Endothelial cell of umbilical vein (primary cell): ENCODE results near the gene PLEKHG2. TPM values are rescaled to one million over a fixed set of nuclear protein-coding genes. Genes with fewer than 3 reads are reported as not detected.

Source experiments
- BruUV-seq: library from RNA; stranded (reverse); fragments of 400-500 nt; replicated peaks from 2 replicates; lab custom pipeline; 2021; lab: Mats Ljungman, UMichigan
- CTCF ChIA-PET: fragments of 300-600, 350-600 bp; sonication (Branson Sonifier 250); formaldehyde crosslinking; loops from one replicate; lab custom pipeline; 2021; ENCODE audit warnings: antibody characterized with exemption, inconsistent platforms; lab: Charles Lee
- POLR2A ChIA-PET: fragments of 300-600, 350-600 bp; sonication (Branson Sonifier 250); formaldehyde crosslinking; loops from one replicate; lab custom pipeline; 2021; ENCODE audit warnings: antibody characterized with exemption, inconsistent platforms; lab: Charles Lee
- DNase-seq: peaks from one replicate; pipeline ENCODE4 v3.0.0-alpha.2; 2011; ENCODE audit warnings: low read depth, low spot score
- FAIRE-seq: peaks from 2 replicates; lab custom pipeline; 2011; peaks lifted over from hg19 to GRCh38; lab: Jason Lieb, UNC
- H2AFZ ChIP-seq: 2 replicates; pipeline ENCODE4 v1.6.0; 2012; ENCODE audit warnings: low read depth, low read length, control low read depth, inconsistent platforms
- H3K27ac ChIP-seq: 2 replicates; pipeline ENCODE4 v1.5.1; 2011; ENCODE audit warnings: low read depth, mild to moderate bottlenecking, control low read depth, low read length, moderate library complexity; ENCODE audit not compliant: insufficient read depth
- H3K27me3 ChIP-seq, 2 experiments: 2 replicates each; pipeline versions ENCODE4 v1.6.0 to v1.6.1; 2011; ENCODE audit warnings: low read length in 2 of 2, mixed read lengths in 1 of 2; ENCODE audit not compliant: control insufficient read depth in 2 of 2, insufficient read depth in 2 of 2
- H3K36me3 ChIP-seq, 2 experiments: 2 replicates in 1 of 2; 3 replicates in 1 of 2; pipeline ENCODE4 v1.5.1; 2011; ENCODE audit warnings: low read length in 2 of 2, mild to moderate bottlenecking in 1 of 2, moderate library complexity in 1 of 2; ENCODE audit not compliant: control insufficient read depth in 2 of 2, insufficient read depth in 2 of 2; ENCODE audit errors: extremely low read depth in 1 of 2
- H3K4me1 ChIP-seq: 3 replicates; pipeline ENCODE4 v1.5.1; 2011; ENCODE audit warnings: mild to moderate bottlenecking, low read length; ENCODE audit not compliant: control insufficient read depth, insufficient read depth; ENCODE audit errors: extremely low read depth
- H3K4me2 ChIP-seq: 2 replicates; pipeline ENCODE4 v1.6.1; 2011; ENCODE audit warnings: low read length, control low read depth, mixed read lengths; ENCODE audit not compliant: insufficient read depth
- H3K4me3 ChIP-seq, 3 experiments: fragments of 200-600 bp in 1 of 3; sonication (generic), shearing (Covaris generic) in 1 of 3; replicated peaks in 1 of 3; 2 replicates each; pipeline ENCODE4 v1.5.1; 2011 to 2016; ENCODE audit warnings: control low read depth in 3 of 3, low read length in 3 of 3, mild to moderate bottlenecking in 2 of 3, inconsistent platforms in 1 of 3, low read depth in 1 of 3, moderate library complexity in 1 of 3; ENCODE audit not compliant: insufficient read depth in 1 of 3
- H3K79me2 ChIP-seq: 2 replicates; pipeline ENCODE4 v1.6.0; 2012; ENCODE audit warnings: low read length, inconsistent platforms; ENCODE audit not compliant: control insufficient read depth, insufficient read depth
- H3K9ac ChIP-seq: replicated peaks from 2 replicates; pipeline ENCODE3; 2011; ENCODE audit warnings: low read length, control low read depth; ENCODE audit not compliant: insufficient read depth; ENCODE audit errors: extremely low read depth
- H3K9me1 ChIP-seq: replicated peaks from 3 replicates; pipeline ENCODE4 v1.6.0; 2011; ENCODE audit warnings: mild to moderate bottlenecking, low read length; ENCODE audit not compliant: control insufficient read depth, insufficient read depth; ENCODE audit errors: extremely low read depth
- H3K9me3 ChIP-seq: replicated peaks from 2 replicates; pipeline ENCODE4 v1.5.1; 2012; ENCODE audit warnings: low read length, inconsistent platforms; ENCODE audit not compliant: control insufficient read depth, insufficient read depth
- H4K20me1 ChIP-seq: replicated peaks from 2 replicates; pipeline ENCODE3; 2011; ENCODE audit warnings: mild to moderate bottlenecking, low read length; ENCODE audit not compliant: control insufficient read depth, insufficient read depth; ENCODE audit errors: extremely low read depth
- EZH2 ChIP-seq: IDR thresholded peaks from 2 replicates; pipeline ENCODE4 v1.6.1; 2012; ENCODE audit warnings: borderline replicate concordance, low read depth, mild to moderate bottlenecking, moderate library complexity, low read length, inconsistent platforms; ENCODE audit not compliant: severe bottlenecking
- FOS ChIP-seq: IDR thresholded peaks from 2 replicates; pipeline ENCODE4 v1.6.1; 2011; ENCODE audit warnings: mild to moderate bottlenecking, low read length, moderate library complexity, borderline replicate concordance; ENCODE audit not compliant: insufficient read depth
- GATA2 ChIP-seq: IDR thresholded peaks from 2 replicates; pipeline ENCODE4 v1.7.0; 2011; ENCODE audit warnings: low read depth, mild to moderate bottlenecking, moderate library complexity, mixed read lengths, low read length; ENCODE audit not compliant: insufficient read length, insufficient read depth
- JUN ChIP-seq: IDR thresholded peaks from 2 replicates; pipeline ENCODE4 v1.6.1; 2011; ENCODE audit warnings: borderline replicate concordance, low read depth; ENCODE audit not compliant: insufficient read length, insufficient read depth
- MYC ChIP-seq: IDR thresholded peaks from one replicate; pipeline ENCODE4 v1.6.1; 2011; ENCODE audit warnings: mild to moderate bottlenecking, low read depth, low read length
- POLR2A ChIP-seq: IDR thresholded peaks from 2 replicates; pipeline ENCODE4 v1.6.1; 2012; ENCODE audit warnings: low read depth, mild to moderate bottlenecking, control low read depth, low read length
- POLR2AphosphoS5 ChIP-seq: IDR thresholded peaks from 2 replicates; pipeline ENCODE4 v1.6.1; 2012; ENCODE audit warnings: low read depth, mild to moderate bottlenecking, control low read depth, low read length, moderate library complexity; ENCODE audit not compliant: insufficient read depth
- dilution Hi-C: fragments of 300-500 bp; cut with MboI; formaldehyde crosslinking; loops from one replicate; pipeline ENCODE4 v1.15.0; 2019; ENCODE audit warnings: low sequenced_read_pairs; ENCODE audit not compliant: extremely low pct_ligation_motif_present
- intact Hi-C: fragments of 100-400 bp; cut with micrococcal nuclease; formaldehyde crosslinking; loops from one replicate; pipeline ENCODE4 v1.10.0; 2022
- polyA plus RNA-seq, 4 experiments: library from polyadenylated mRNA; depleted of rRNA in 3 of 4; stranded (reverse) in 3 of 4; unstranded in 1 of 4; fragments of >200 nt; gene quantifications; 2 replicates each; pipeline versions ENCODE4 v1.2.1 to v1.2.3, GENCODE V29; 2011 to 2012; ENCODE audit warnings: missing spikeins in 1 of 4
- total RNA-seq: library from RNA; stranded (reverse); gene quantifications from 2 replicates; pipeline ENCODE4 v1.2.3, GENCODE V29; 2021
- TF ChIP-seq, protein P1 (sequence below): IDR thresholded peaks from 2 replicates; pipeline ENCODE4 v1.6.1; 2011; ENCODE audit not compliant: insufficient read depth, insufficient read length
- TF ChIP-seq, protein P2 (sequence below), 2 donors: IDR thresholded peaks; 1 replicate in 1 of 2; 2 replicates in 1 of 2; pipeline ENCODE4 v1.5.1; 2011; ENCODE audit warnings: low read length in 2 of 2, mild to moderate bottlenecking in 2 of 2, moderate library complexity in 2 of 2, control low read depth in 1 of 2, inconsistent platforms in 1 of 2, low read depth in 1 of 2; ENCODE audit not compliant: insufficient read depth in 1 of 2; ENCODE audit errors: extremely low read depth in 1 of 2

The PLEKHG2 gene
- total and polyA plus RNA-seq, 2 donors (not counting 3 experiments of a cell fraction or from before 2014, with no cell fraction given): 44.7 to 74.1 TPM

DNA sequence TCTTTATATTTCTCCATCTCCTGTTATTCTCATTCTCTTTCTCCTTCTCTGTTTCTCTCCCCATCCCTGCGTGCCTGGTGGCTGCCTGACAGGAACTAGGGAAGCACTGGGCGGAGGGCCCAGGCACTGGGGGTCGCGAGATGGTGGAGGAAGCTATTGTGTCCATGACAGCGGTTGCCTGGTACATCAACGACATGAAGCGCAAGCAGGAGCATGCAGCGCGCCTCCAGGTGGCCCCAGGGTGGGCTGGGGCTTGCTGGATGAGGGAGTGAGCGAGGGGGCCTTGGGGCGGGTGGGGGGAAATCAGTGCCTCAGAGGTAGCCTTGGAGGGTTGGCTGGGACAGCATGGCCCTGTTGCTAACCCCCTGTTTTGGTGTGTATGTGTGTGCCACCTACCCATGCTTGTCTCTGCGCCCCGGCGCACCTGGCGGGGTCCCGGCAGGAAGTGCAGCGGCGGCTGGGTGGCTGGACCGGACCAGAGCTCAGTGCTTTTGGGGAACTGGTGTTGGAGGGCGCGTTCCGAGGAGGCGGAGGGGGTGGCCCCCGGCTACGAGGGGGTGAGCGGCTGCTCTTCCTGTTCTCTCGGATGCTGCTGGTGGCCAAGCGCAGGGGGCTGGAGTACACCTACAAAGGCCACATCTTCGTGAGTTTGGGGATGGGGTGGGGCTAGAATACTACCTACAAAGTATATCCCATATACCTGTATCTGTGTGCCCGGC is 5.2 kb downstream of the PLEKHG2 start:
- Histone ChIP-seq H4K20me1 (no peaks in the 10 kb centered on the region), H2AFZ (no peak overlapping the region), H3K4me3 (no peak overlapping the region), H3K79me2 (peaks cover 13% of the 10 kb centered on the region), H3K9ac (no peak overlapping the region), H3K27ac (no peak overlapping the region), H3K27me3 (no peaks in the 10 kb centered on the region), H3K4me2 (no peak overlapping the region), H3K9me3 (no peaks in the 10 kb centered on the region), H3K36me3 (peaks cover 0 to 29% of the 10 kb centered on the region in 2 experiments), H3K4me1 (peaks cover 4% of the 10 kb centered on the region), H3K9me1 (no peaks in the 10 kb centered on the region)
- no peak for FAIRE-seq
- DNase-seq: no peak
- TF ChIP-seq, protein P1, sequence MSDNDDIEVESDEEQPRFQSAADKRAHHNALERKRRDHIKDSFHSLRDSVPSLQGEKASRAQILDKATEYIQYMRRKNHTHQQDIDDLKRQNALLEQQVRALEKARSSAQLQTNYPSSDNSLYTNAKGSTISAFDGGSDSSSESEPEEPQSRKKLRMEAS: no peak
- no peak for TF ChIP-seq FOS
- no peak for TF ChIP-seq EZH2
- no peak for TF ChIP-seq GATA2
- TF ChIP-seq JUN: no peak
- no peak for TF ChIP-seq POLR2A
- TF ChIP-seq MYC: no peak
- TF ChIP-seq, protein P2, sequence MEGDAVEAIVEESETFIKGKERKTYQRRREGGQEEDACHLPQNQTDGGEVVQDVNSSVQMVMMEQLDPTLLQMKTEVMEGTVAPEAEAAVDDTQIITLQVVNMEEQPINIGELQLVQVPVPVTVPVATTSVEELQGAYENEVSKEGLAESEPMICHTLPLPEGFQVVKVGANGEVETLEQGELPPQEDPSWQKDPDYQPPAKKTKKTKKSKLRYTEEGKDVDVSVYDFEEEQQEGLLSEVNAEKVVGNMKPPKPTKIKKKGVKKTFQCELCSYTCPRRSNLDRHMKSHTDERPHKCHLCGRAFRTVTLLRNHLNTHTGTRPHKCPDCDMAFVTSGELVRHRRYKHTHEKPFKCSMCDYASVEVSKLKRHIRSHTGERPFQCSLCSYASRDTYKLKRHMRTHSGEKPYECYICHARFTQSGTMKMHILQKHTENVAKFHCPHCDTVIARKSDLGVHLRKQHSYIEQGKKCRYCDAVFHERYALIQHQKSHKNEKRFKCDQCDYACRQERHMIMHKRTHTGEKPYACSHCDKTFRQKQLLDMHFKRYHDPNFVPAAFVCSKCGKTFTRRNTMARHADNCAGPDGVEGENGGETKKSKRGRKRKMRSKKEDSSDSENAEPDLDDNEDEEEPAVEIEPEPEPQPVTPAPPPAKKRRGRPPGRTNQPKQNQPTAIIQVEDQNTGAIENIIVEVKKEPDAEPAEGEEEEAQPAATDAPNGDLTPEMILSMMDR (IDR thresholded peaks at IDR 0.05; ENCODE audit: extremely low read depth in 1 of 2, insufficient read depth in 1 of 2, low read depth in 1 of 2, low read length in 2 of 2): no peak
- TF ChIP-seq POLR2AphosphoS5: no peak
- CTCF ChIA-PET: interaction anchor here (1.2 kb wide), 1 partner anchor 20 kb away, joined by 4 read pairs; no protein-coding TSS in a partner anchor
- dilution Hi-C loops: no loop called here
- no TSS peak for BruUV-seq
- intact Hi-C loops: no loop called here
- POLR2A ChIA-PET: no interaction called here
